SK-N-SH treated with all-trans-retinoic acid at 6 μM for 48 hours (cell line): ENCODE results near the gene RBPJ.
A peak's percentile ranks its signal among the peaks of the same experiment; 100 is the strongest.

Experiments
- ATAC-seq: fragments of 200-7000 bp; cut with Tn5 transposase; 3 replicates; pipeline ENCODE4 v1.9.1; 2020; ENCODE audit warnings: mild to moderate bottlenecking, moderate library complexity
- ARNTL ChIP-seq: fragments of 450-650 bp; formaldehyde crosslinking; IDR thresholded peaks from 2 replicates; pipeline ENCODE4 v1.5.0; 2020; ENCODE audit warnings: low read depth, mild to moderate bottlenecking, moderate library complexity, borderline replicate concordance
- BACH2 ChIP-seq: fragments of 250-450 bp; sonication (Bioruptor Pico); IDR thresholded peaks from 2 replicates; pipeline ENCODE4 v1.9.0; 2021; ENCODE audit warnings: mild to moderate bottlenecking, borderline replicate concordance
- CSDC2 ChIP-seq: fragments of 250-450 bp; sonication (Bioruptor Pico); IDR thresholded peaks from 2 replicates; pipeline ENCODE4 v1.5.0; 2020; ENCODE audit warnings: mild to moderate bottlenecking, moderate library complexity
- GLIS3 ChIP-seq: fragments of 250-450 bp; sonication (Bioruptor Pico); IDR thresholded peaks from 2 replicates; pipeline ENCODE4 v1.5.0; 2020; ENCODE audit warnings: mild to moderate bottlenecking, moderate library complexity
- SNAI2 ChIP-seq: fragments of 250-450 bp; sonication (Bioruptor Pico); IDR thresholded peaks from 2 replicates; pipeline ENCODE4 v1.5.0; 2020; ENCODE audit warnings: mild to moderate bottlenecking, moderate library complexity
- TCF4 ChIP-seq: fragments of 250-450 bp; sonication (Bioruptor Pico); IDR thresholded peaks from 2 replicates; pipeline ENCODE4 v1.8.0; 2021; ENCODE audit warnings: mild to moderate bottlenecking, moderate library complexity, borderline replicate concordance
- ZC3H10 ChIP-seq: fragments of 250-450 bp; sonication (Bioruptor Pico); IDR thresholded peaks from 2 replicates; pipeline ENCODE4 v1.5.1; 2021; ENCODE audit warnings: mild to moderate bottlenecking, moderate library complexity
- ZFP3 ChIP-seq: fragments of 250-450 bp; sonication (Bioruptor Pico); IDR thresholded peaks from 2 replicates; pipeline ENCODE4 v1.5.0; 2020; ENCODE audit warnings: mild to moderate bottlenecking, moderate library complexity
- ZFP30 ChIP-seq: fragments of 450-650 bp; formaldehyde crosslinking; IDR thresholded peaks from 2 replicates; pipeline ENCODE4 v1.5.0; 2022; ENCODE audit warnings: mild to moderate bottlenecking, moderate library complexity
- ZNF565 ChIP-seq: fragments of 450-650 bp; formaldehyde crosslinking; conservative IDR thresholded peaks from 2 replicates; pipeline ENCODE4 v1.5.0; 2020; ENCODE audit warnings: low read depth, mild to moderate bottlenecking, moderate library complexity
- ZNF70 ChIP-seq: fragments of 450-650 bp; formaldehyde crosslinking; IDR thresholded peaks from 2 replicates; pipeline ENCODE4 v1.5.0; 2020; ENCODE audit warnings: mild to moderate bottlenecking, moderate library complexity
- ZNF8 ChIP-seq: fragments of 450-650 bp; formaldehyde crosslinking; IDR thresholded peaks from 2 replicates; pipeline ENCODE4 v1.5.0; 2020; ENCODE audit warnings: mild to moderate bottlenecking, moderate library complexity
- TF ChIP-seq, protein P1 (sequence below): fragments of 250-450 bp; sonication (Bioruptor Pico); IDR thresholded peaks from 2 replicates; pipeline ENCODE4 v1.5.1; 2021; ENCODE audit warnings: mild to moderate bottlenecking, moderate library complexity
- TF ChIP-seq, protein P2 (sequence below): fragments of 250-450 bp; sonication (Bioruptor Pico); IDR thresholded peaks from 2 replicates; pipeline ENCODE4 v1.8.0; 2020; ENCODE audit warnings: mild to moderate bottlenecking, moderate library complexity, borderline replicate concordance
- TF ChIP-seq, protein P3 (sequence below): fragments of 250-450 bp; sonication (Bioruptor Pico); IDR thresholded peaks from 2 replicates; pipeline ENCODE4 v1.5.1; 2020; ENCODE audit warnings: low read depth, mild to moderate bottlenecking, moderate library complexity
- TF ChIP-seq, protein P4 (sequence below): fragments of 250-450 bp; sonication (Bioruptor Pico); IDR thresholded peaks from 2 replicates; pipeline ENCODE4 v1.8.0; 2021; ENCODE audit warnings: low read depth, mild to moderate bottlenecking, moderate library complexity, borderline replicate concordance

Gene RBPJ

DNA sequence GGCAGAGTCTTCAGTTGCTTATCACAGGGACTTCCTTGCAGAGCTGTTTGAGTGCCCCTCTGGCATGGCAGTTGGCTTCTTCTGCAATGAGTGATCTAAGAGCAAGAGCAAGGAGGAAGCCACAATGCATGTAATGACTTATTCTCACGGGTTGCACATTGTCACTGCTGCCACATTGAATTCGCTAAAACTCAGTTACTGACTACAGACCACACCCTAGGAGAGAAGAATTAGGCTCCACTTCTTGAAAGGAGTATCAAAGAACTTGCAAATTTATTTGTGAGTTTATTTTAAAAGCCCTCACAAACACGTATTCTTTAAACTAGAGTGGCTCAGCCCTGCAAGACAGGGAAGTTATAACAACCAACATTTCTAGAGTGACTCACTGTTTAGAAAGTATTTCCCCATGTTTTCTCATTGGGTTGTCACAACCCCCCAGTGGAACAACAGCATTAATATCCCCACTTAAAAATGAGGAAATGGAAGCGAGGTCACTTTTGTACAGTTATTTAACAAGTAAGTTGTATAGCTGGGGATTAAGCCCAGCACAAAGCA is 32.4 kb upstream of the RBPJ start:
- peak; percentile 31; the same call in 1 of the 3 replicates for ATAC-seq
- no peak for TF ChIP-seq SNAI2 (CRISPR knock-in tag)
- no peak for TF ChIP-seq CSDC2 (CRISPR knock-in tag)
- no peak for TF ChIP-seq BACH2 (CRISPR knock-in tag)
- TF ChIP-seq TCF4 (CRISPR knock-in tag) = no peak
- TF ChIP-seq GLIS3 = no peak
- no peak for TF ChIP-seq ARNTL

DNA sequence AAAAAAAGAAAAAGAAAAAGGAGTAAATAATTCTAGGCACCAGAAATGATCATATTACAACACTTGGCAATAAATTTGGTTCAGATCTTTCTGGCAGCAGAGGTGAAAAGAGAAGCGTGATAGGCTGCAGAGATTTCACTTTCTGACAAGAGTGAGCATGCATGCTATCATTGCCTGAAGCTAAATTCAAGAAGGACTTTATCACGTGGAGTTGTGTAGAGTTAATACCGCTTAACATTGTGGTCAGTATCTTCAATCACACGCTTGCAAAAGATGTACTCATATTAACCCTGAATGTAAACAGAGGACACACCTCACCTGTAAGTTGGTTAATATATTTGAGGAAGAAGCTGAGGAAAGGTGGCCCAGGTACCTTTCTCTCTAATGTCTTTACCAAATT is 31.4 kb upstream of the RBPJ start:
- ATAC-seq = no peak
- no peak for TF ChIP-seq ZFP30 (CRISPR knock-in tag)
- TF ChIP-seq, protein P1, sequence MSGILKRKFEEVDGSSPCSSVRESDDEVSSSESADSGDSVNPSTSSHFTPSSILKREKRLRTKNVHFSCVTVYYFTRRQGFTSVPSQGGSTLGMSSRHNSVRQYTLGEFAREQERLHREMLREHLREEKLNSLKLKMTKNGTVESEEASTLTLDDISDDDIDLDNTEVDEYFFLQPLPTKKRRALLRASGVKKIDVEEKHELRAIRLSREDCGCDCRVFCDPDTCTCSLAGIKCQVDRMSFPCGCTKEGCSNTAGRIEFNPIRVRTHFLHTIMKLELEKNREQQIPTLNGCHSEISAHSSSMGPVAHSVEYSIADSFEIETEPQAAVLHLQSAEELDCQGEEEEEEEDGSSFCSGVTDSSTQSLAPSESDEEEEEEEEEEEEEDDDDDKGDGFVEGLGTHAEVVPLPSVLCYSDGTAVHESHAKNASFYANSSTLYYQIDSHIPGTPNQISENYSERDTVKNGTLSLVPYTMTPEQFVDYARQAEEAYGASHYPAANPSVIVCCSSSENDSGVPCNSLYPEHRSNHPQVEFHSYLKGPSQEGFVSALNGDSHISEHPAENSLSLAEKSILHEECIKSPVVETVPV = no peak
- TF ChIP-seq ZFP3 (CRISPR knock-in tag) = no peak
- no peak for TF ChIP-seq TCF4 (CRISPR knock-in tag)
- no peak for TF ChIP-seq BACH2 (CRISPR knock-in tag)
- no peak for TF ChIP-seq CSDC2 (CRISPR knock-in tag)
- TF ChIP-seq ARNTL = no peak
- TF ChIP-seq ZNF8 (CRISPR knock-in tag) = no peak
- TF ChIP-seq, protein P2, sequence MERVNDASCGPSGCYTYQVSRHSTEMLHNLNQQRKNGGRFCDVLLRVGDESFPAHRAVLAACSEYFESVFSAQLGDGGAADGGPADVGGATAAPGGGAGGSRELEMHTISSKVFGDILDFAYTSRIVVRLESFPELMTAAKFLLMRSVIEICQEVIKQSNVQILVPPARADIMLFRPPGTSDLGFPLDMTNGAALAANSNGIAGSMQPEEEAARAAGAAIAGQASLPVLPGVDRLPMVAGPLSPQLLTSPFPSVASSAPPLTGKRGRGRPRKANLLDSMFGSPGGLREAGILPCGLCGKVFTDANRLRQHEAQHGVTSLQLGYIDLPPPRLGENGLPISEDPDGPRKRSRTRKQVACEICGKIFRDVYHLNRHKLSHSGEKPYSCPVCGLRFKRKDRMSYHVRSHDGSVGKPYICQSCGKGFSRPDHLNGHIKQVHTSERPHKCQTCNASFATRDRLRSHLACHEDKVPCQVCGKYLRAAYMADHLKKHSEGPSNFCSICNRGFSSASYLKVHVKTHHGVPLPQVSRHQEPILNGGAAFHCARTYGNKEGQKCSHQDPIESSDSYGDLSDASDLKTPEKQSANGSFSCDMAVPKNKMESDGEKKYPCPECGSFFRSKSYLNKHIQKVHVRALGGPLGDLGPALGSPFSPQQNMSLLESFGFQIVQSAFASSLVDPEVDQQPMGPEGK (CRISPR knock-in tag) = no peak

DNA sequence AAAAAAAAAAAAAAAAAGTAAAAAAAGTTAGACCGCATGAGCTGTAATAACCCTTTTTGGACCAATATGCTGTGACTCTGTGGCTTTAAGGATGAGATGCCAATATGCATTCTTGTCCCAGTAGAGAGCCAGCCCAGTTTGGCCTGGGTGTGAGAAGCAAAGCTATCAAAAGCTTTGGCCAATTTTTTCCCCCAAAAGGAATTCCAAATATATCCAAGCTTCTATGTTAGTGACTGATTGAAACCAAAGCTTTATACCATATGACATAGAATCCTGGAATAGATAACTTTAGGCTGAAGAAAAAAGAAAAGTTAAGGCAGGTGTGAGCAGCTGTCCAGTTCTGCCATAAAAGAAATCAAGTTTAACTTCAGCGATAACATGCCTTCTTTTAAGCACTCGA is 30.5 kb upstream of the RBPJ start:
- ATAC-seq = no peak
- TF ChIP-seq BACH2 (CRISPR knock-in tag) (no peak), ZNF565 (CRISPR knock-in tag) (no peak), CSDC2 (CRISPR knock-in tag) (no peak), SNAI2 (CRISPR knock-in tag) (no peak)
- TF ChIP-seq, protein P3, sequence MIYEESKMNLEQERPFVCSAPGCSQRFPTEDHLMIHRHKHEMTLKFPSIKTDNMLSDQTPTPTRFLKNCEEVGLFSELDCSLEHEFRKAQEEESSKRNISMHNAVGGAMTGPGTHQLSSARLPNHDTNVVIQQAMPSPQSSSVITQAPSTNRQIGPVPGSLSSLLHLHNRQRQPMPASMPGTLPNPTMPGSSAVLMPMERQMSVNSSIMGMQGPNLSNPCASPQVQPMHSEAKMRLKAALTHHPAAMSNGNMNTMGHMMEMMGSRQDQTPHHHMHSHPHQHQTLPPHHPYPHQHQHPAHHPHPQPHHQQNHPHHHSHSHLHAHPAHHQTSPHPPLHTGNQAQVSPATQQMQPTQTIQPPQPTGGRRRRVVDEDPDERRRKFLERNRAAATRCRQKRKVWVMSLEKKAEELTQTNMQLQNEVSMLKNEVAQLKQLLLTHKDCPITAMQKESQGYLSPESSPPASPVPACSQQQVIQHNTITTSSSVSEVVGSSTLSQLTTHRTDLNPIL (CRISPR knock-in tag) = no peak
- TF ChIP-seq, all 23 proteins: peak for 0

DNA sequence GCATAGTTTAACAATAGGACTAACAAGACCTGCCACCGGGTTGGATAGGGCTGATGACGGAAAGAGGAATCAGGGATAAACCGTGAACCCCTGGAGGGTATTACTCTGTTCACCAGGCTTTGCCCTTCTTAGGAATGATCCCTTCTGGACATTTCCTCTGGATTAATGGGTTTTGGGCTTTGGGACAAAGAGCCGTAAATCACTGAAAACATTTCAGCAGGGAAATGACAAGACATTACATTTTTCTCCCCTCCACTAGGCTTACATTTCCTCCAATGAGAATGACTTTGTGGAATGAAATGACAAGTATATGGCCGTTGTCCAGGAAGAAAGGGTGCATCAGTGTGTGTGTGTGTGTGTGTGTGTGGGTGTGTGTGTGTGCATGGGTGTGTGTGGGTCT is 25.9 kb upstream of the RBPJ start:
- ATAC-seq = no peak
- TF ChIP-seq ZNF8 (CRISPR knock-in tag) (no peak), ZFP30 (CRISPR knock-in tag) (no peak), TCF4 (CRISPR knock-in tag) (no peak), GLIS3 (no peak)
- TF ChIP-seq, protein P1 = no peak
- TF ChIP-seq, protein P3 (CRISPR knock-in tag) = no peak
- TF ChIP-seq, protein P2 (CRISPR knock-in tag) = no peak
- TF ChIP-seq, all 23 proteins: peak for 0

DNA sequence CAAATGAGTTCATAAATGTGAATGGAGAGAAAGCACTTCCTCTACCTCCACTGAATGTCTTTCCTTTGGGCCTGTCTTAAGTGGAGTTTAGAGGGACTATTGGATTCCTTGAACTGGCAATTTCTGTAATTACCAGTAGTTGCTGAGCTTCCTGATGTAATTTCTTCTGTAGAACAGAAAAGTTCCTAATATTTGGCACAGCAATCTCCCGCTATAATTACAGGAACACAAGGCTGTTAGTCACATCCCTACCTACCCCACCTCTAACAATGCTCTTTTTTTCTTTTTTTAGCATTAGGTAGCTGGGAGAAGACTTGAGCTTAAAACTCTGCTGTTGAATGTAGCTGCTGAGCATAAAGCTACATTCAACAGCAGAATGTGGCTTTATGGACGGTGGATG is 24.8 kb upstream of the RBPJ start:
- no peak for ATAC-seq
- TF ChIP-seq, protein P4, sequence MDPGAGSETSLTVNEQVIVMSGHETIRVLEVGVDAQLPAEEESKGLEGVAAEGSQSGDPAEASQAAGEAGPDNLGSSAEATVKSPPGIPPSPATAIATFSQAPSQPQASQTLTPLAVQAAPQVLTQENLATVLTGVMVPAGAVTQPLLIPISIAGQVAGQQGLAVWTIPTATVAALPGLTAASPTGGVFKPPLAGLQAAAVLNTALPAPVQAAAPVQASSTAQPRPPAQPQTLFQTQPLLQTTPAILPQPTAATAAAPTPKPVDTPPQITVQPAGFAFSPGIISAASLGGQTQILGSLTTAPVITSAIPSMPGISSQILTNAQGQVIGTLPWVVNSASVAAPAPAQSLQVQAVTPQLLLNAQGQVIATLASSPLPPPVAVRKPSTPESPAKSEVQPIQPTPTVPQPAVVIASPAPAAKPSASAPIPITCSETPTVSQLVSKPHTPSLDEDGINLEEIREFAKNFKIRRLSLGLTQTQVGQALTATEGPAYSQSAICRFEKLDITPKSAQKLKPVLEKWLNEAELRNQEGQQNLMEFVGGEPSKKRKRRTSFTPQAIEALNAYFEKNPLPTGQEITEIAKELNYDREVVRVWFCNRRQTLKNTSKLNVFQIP (CRISPR knock-in tag) = no peak
- TF ChIP-seq ZC3H10 (CRISPR knock-in tag) (no peak), ZNF70 (no peak)
- TF ChIP-seq, all 23 proteins: peak for 0
